HG03135 (cell line): ENCODE measurements around the gene SLC25A30.

Source experiments
- ATAC-seq: cut with Tn5 transposase; IDR thresholded peaks from one replicate; pipeline ENCODE4 v1.9.1; 2021; ENCODE audit warnings: mild to moderate bottlenecking, moderate library complexity; ENCODE audit not compliant: unreplicated experiment

SLC25A30 gene, protein sequence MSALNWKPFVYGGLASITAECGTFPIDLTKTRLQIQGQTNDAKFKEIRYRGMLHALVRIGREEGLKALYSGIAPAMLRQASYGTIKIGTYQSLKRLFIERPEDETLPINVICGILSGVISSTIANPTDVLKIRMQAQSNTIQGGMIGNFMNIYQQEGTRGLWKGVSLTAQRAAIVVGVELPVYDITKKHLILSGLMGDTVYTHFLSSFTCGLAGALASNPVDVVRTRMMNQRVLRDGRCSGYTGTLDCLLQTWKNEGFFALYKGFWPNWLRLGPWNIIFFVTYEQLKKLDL

DNA sequence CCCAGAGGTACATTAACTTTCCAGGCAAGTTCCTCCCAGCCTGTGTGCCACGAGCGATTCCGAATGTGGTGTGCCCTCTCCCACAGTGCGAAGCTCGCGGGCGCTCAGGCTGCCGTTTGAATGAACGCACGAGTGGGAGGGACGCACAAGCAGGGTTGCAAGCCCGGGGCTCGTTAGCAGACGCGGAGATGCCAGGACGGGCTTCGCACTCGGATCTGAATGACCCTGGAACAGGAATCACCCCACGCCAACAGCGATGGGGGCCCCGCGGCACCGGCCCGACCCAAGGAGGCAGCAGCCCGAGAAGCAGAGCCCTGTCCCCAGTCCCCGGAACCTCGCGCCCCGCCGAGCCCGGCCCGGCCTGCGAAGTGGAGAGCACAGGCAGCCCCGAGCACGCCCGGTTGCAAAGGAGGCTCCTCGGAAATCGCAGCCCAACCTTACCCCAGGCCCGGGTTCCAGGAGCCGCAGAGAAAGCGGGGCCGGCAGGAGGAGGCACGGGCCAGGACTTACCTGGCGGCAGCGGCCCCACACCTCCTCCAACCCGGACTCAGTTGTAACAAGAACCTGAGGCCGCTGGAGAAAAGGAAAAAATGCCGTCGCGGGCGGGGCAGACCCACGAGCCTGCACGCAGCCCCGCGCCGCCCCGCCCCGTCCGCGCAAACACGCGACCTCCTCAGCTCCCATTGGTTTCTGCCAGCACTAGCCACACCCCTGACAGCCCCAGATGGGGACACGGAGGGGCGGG, at the start of gene SLC25A30:
SLC25A30 (minus strand) TSS at position 584 of the 745 bp plus-strand sequence. CDS start 6,948 bp downstream, outside the sequence.
- ATAC-seq, result peak; percentile 89

DNA sequence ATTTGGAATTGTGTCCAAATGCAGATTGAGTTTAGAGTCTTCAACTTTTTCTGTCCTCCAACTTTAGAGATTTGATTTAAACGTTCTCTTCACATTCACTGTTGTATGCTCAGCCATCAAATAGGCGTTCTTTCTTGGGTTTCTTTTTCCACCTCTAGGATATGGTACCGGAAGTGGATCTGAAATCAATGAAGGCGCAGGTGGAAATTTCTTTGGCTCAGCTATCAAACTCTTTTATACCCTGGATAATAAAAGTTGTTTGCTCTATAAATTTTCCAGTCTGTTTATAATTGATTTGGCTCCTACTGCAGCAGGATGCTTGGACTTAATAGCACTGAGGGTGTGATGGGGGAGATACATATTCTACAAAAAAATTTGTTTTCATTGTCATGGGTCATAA, 48.2 kb upstream of the SLC25A30 start:
- ATAC-seq, result no peak

DNA sequence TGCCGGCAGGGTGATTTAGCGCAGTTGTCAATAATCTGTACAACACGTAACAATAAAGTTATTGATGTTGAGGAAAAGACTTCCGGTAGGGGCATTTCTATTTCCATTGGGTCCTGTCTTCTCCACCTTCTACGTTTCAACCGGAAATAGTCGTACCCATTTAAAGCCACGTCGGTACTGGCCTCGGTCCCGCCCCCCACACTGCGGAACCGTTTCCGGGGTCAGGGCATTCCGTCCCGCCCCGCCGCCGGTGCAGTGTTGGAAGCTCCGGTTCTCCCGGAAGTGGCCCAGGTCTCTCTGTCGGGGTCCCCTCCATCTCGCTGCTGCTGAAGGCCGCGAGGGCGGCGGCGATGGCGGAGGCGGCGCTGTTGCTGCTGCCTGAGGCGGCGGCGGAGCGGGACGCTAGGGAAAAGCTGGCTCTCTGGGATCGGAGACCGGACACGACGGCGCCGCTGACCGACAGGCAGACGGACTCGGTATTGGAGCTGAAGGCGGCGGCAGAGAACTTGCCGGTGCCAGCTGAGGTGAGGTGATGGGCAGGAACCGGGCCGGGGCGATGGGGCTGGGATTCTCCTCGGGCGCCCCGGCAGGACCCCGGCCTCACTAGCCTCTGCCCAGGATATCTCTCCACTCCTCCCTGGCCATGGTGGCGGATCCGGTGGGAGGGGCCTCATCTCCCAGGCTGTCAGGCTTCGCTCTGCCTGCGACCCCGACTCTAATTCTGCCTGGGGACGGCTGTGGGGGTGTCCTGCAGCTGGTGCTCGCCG, 46.7 kb upstream of the SLC25A30 start, which contains the start of gene COG3:
COG3 (plus strand) TSS at position 253 of the 767 bp plus-strand sequence; CDS start at position 351, 98 bp downstream.
- peak; percentile 93 for ATAC-seq

DNA sequence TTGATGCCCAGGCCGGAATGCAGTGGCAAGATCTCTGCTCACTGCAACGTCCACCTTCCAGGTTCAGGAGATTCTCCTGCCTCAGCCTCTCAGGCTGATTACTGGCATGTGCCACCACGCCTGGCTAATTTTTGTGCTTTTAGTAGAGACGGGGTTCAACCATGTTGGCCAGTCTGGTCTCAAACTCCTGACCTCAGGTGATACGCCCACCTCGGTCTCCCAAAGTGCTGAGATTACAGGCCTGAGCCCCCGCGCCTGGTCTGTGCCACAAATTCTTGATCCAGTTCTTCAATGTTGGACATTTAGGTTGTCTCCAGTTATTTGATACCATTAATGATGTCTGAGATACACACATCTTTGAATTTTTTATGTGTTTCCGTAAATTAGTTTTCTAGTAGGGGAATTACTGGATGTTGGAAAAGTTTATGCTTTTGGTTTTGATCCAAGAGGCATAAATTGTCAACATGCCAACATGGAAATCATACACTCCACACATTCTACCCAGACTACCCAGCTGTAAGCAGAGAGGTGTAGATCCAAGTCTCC, 46.0 kb upstream of the SLC25A30 start:
- no peak for ATAC-seq

DNA sequence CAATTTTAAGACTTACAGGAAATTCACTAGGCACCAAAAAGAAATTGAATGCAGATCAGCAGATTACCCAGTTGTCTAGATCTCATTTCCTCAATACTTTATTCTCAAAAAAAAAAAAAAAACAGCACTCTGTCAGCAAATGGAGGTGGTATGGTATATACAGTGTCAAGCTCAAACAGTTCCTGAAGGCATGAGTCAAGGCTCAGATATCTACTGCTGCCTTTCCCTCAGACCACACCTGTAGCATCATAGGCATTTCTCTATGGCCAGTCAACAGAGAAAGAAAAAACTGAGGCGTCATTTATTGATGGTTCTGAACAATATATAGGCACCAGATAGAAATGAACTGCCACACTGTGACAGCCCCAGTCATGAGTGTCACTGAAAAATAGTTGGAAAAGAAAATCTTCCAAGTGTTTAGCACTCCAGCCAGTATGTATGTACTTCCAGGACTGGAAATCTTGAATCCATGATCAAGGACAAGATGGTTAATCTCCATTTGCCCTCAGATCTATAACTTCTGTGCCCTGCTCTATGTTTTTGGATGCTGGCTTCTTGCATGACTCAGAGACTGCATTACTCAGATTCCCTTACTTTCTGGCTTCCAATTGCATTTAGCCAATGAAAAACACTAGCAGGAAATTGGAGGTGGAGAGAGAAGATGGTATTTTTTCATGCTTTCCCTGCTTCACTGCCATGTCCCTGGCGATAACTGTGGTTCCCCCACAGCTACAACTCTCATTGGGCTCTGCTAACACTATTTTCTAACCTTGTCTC, 38.2 kb upstream of the SLC25A30 start:
- ATAC-seq, result no peak

DNA sequence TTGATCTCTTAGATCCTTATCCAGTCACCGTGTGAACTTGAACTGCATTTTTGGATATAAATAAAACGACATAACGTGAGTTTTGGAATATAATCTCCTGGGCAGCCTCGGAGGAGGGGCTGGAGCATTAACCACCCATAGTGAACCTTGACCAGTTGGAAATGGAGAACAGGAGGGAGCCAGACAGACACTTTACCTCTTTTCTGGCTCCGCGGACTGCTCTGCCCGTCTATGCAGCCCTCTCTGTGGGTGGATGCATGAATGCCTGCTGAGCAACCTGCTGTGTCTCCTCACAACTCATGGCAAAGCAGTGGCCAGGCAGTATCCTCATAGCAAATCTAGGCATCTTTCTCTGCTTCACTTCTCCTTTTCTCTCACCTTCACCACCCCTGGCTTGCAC, 36.0 kb upstream of the SLC25A30 start:
- ATAC-seq, result no peak

DNA sequence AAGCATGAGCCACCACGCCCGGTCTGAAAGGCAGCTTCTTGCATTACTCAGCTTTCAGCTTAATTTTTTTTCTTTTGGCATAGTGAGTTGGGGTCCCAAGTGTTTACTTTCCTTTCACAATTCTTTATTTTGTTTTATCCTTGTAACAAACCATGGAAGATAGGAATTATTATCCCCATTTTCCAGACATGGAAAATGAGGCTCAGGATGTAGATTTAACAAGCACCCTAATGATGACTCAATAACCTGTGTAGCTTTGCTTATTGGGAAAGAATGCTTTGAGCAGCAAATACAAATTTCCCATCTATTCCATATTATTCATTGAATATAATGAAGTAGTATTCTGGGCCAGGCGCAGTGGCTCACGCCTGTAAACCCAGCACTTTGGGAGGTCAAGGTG, 33.1 kb upstream of the SLC25A30 start:
- no peak for ATAC-seq

DNA sequence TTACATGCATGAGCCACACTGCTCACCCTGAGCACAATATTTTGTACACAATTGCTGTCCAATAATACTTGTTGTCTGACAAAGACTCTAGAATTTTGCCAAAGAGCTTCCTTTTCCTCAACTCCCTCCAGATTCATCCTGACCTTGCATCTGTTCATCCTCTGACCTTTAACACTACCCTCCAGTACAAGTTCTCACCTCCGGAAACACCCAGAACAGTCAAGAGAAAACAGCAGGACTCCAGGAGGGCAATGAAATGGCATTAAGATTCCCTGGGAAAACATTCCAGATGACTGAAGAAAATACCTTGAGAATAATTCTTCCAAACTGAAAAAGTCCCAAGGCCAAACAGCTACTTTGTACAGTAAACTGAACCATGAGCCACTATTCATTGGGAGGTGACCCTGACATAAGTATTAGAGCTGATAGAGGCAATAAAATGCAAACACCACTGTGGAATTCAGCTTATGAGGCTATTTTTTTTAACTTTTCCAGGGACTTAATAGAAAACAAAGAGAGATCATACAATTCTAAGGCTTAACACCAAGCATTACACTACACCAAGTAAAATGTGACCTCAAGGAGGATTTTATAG, 30.9 kb upstream of the SLC25A30 start:
- ATAC-seq, result no peak

DNA sequence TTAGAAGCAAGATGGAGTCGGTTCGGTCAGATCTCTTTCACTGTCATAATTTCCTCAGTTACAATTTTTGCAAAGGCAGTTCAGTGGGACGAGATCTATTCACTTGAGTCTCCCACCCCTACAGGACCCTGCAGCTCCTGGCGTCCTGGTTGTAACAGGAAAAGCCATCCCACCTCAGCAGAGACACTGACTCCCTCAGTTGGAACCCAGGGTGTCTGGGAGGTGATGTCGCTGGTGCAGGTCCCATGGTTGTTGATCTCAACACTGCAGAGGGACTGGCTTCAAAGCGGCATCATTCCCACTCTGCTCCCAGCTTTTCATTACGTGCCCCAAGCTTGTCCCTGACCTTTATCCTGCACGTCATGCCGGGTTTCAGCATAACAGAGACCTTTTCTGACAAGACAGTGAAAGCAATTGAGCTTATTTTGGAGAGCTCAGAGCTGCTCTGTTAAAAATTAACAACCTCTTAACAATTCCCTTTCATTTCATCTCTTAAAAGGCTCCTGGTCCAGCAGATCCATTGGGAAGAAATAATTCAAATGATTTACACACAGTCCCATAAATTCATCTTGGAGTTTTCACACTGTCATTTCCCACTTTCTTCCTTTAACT, 29.0 kb upstream of the SLC25A30 start:
- no peak for ATAC-seq

DNA sequence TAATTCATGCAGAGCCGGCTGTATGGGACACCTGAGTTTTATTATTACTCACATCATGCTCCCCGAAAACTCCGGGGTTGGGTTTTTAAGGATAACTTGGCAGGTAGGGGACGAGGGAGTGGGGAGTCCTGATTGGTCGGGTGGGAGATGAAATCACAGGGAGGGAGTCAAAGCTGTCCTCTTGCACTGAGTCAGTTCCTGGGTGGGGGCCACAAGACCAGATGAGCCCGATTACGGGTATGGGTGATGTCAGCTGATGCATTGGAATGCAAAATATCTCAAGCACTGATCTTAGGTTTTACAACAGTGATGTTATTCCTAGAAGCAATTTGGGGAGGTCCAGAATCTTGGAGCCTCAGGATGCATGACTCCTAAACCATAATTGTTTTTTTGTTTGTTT, 28.0 kb upstream of the SLC25A30 start:
- no peak for ATAC-seq

DNA sequence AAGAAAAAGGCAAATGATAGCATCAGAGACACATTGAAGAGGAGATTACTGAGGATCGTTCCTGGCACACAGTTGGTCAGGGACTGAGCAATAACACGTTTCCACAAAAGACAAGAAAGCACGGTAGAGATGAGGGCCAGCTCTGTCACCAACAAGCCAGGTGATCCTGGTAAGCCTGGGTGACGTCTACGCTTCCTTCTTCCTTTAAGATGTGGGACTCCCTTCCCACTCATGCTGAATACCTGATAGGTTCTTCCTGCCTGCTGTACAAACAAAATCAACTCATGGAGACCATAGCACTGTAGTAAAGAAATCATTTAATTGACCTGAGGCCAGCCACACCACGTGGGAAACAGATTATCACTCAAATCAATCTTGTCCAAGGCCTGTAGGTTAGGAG, 26.9 kb upstream of the SLC25A30 start:
- ATAC-seq, result no peak

DNA sequence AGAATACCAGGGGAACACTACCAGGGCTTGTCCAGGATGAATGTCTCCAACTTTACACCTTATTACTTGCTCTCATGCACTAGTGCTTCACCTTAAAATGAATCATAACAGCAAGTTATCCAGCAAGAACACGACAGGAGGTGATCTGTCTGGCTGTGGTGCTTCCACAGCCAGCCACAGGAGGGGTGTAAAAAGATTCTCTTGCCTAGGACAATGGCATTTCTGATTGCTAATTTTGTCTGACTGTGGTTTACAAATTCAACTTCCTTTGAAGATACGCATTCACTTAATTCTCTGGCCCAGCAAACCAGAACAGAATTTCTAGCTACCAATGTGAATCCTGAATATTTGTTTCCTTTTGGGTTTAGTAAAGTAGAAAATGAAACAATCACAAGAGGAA, 23.5 kb upstream of the SLC25A30 start:
- ATAC-seq, result no peak

DNA sequence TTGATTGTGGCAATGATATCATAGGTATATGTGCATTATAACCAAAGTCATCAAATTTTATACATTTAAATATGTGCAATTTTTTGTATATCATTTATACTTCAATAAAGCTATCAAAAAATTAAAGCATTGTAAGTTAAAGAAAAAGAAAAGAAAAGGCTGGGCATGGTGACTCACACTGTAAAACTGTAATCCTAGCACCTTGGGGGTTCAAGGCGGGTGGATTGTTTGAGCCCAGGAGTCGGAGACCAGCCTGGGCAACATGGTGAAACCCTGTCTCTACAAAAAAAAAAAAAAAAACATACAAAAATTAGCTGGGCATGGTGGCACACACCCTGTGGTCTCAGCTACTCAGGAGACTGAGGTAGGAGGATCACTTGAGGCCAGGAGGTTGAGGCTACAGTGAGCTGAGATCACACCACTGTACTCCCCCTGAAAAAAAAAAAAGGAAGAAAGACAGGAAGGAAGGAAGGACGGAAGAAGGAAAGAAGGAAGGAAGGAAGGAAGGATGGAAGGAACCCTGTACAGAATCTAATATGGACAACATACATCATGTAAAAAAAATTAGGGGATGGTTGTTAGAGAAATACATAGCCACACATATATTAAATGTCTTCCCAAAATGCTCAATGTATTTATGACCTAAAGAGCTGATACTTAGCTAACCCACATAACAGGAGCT, 21.7 kb upstream of the SLC25A30 start:
- ATAC-seq, result no peak

DNA sequence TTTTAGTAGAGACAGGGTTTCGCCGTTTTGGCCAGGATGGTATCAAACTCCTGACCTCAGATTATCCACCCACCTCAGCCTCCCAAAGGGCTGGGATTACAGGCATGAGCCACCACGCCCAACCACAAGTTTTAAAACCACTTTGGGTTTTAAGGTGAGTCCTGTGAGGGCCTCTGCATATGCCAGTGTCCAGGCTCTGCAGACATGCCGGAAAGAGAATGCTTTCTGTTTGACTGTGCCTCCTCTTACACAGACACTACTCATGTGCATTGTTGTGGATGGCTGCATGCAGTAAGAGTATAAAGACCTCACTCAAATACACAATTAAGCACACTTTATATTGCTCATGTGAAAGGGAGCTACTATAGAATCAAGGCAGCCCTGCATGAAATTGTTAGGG, 20.8 kb upstream of the SLC25A30 start:
- ATAC-seq, result no peak

DNA sequence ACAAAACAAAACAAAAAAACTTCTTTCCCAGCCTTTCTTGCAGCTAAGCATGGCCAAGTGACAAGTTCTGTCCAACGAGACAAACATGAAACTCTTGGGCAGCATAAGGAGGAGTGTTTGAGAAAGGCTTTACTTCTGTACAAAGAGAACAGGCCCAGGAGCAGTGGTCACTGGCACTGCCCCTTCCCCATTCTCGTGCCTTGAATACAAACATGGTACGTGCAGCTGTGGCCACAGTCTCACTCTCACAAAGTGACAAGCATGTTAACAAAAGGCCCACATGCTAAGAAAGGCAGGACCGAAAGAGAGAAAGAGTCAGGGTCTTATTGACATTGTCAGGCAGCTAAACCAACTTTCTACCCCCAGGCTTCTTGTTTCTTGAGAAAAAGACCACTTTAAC, 19.8 kb upstream of the SLC25A30 start:
- no peak for ATAC-seq

DNA sequence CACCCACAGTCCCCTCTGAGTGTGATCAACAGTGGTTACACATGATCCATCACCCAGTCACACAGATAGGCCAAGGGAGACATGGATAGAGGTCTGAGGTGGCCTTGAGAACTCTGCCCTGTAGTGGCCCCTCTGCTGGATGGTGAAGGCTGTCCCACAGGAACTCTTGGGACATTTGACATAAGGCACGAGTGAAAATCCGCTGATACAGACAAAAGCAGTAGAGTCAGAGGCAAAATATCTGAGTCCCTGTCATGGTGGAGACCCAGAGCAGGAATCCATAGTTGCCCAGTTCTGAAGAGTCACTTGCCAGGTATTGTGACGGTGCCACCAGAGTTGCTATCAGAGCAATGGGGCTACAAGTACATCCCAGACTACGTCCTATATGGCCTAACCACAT, 18.8 kb upstream of the SLC25A30 start:
- no peak for ATAC-seq

DNA sequence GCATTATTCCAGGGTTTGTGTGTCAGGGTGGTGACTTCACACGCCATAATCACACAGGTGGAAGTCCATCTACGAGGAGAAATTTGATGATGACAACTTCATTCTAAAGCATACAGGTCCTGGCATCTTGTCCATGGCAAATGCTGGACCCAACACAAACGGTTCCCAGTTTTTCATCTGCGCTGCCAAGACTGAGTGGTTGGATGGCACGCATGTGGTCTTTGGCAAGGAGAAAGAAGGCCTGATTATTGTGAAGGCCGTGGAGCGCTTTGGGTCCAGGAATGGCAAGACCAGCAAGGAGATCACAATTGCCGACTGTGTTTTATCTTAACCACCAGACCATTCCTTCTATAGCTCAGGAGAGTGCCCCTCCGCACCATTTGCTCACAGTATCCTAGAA, 18.2 kb upstream of the SLC25A30 start:
- ATAC-seq, result no peak

DNA sequence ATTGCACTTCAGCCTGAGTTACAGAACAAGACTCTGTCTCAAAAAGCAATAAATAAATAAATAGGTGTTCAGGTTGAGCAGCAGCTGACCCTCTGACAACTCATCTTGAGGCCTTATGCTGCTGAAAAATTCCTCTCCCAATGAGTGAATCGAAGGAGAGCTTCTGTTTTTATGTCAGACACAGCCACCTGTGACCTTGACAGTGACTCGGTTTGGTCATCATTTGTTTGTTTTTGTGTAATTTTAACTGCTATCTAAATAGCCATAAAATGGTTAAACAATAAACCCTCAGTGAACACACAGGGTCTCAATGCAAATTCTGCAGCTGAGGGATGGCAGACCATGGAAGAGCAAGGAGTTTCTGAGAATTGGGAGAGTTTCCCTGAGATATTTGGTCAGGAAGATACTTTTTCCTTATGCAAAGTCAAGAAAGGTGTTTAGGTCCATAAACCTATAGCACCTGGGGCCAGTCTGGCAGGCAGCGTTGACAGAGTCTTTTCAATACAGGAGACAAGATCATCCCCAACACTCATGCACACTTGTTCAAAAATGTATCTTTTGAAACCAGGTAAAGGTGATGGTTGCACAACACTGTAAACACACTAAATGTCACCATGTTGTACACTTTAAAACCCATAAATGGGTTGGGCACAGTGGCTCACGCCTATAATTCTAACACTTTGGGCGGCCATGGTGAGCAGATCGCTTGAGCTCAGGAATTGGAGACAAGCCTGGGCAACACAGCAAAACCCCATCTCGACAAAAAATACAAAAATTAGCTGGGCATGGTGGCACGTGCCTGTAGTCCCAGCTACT, 16.6 kb upstream of the SLC25A30 start:
- ATAC-seq, result no peak
